ENCODE measurements around the gene EBF3.

EBF3 gene

DNA sequence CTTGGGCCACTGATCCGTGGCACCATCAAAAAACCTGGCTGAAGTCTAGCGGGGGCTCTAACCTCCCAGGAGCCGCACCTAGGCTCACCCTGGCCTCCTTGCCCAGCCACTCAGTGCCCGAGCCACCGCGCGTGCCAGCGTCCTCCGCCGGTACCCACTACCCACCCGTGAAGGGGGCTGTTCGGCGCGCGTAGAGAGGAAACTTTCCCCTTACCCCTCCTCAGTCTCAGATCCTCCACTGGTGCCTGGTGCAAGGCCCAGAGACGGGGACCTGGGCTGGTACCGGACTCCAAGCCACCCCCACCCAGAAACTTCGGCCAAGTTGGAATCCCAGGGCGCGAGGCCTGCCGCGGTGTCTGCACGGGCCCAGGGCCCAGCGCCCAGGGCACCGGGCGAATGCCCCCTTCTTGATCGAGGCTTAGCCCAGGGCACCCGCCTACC, 3.5 kb upstream of the EBF3 start:
- TF ChIP-seq GATA1 (IDR thresholded peaks at IDR 0.05; ENCODE audit: low read depth, low read length) (no peak), POLR2A (IDR thresholded peaks at IDR 0.05; ENCODE audit: low read length) (no peak)
- DNase-seq: no peak

DNA sequence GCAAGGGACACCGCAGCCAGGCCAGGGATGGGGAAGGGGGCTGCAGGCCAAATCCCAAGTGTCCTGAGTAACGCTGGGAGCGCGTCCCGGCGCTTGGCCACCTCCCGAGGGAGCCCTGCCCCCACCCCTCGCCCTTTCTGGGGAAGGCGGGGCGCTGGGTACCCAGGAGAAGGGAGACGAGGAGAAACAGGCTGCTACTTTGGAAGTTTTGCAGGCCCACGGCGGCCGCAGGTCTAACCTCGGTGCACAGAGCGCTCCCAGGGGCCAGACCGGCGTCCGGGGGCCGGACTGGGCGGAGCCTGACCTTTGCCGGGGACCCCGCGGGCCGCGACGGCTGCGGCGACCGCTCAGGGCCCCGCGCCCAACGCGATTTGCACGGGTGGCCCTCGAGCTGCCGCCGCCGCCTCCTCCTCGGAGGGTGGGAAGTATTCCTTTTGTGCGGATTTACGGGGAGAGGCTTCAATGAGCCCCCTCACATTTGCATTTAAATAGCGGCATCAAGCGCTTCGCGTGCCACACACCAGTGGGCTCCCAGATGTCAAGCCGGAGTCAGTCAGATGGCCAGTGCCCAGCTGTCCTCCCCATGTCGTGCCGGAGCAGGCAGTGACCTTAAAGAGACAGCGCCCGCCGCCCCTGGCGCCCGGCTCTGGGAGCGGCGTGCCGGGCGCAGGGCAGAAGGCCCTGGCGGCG, 3.0 kb upstream of the EBF3 start:
- TF ChIP-seq POLR2A (IDR thresholded peaks at IDR 0.05; ENCODE audit: low read length) (no peak), GATA1 (IDR thresholded peaks at IDR 0.05; ENCODE audit: low read depth, low read length) (no peak)
- DNase-seq: no peak

DNA sequence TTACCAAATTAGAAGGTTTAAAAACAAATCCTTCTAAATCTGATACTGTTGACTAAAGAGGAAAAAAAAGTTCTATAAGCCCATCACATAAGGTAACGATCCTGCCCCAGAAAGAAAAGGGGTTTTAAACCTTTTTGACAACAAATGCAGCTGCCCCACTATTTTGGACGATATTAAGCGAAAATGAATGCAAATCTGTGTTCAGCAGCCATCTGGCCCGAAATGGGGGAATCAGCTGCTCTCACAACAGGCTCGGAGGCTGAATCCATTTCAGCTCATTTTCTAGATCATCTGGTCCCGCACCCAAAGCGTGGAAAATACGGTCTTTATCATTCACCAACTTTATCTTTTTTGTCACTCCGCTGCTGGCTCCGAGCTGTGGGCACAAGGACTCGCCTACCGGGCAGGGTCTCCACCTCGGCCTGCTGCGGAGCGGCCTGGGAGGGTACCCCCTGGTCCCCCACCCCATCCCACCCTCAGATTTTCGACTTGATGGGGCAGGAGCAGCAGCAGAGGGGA, 2.4 kb upstream of the EBF3 start:
- TF ChIP-seq POLR2A (IDR thresholded peaks at IDR 0.05; ENCODE audit: low read length): no peak
- TF ChIP-seq GATA1 (IDR thresholded peaks at IDR 0.05; ENCODE audit: low read depth, low read length): no peak
- no peak for DNase-seq

DNA sequence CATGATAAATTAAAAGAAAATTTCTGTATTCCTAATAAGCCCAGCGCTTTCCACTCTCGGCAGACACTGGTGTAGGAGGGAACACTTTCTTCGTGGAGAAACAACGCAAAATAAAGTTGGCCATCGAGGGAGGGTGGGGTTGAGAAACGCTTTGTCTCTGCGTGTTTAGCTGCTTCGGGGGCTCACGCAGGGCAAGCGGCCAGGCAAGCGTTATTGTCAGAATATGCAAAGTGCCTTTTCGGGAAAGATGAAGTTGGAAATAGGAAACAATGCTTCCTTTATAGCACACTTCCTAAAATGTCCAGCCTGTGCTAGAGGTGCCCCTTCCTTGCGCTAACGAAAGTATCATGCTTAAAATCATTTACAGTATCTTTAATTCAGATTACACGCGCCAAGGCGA, 1.9 kb upstream of the EBF3 start:
- DNase-seq: no peak
- TF ChIP-seq GATA1 (IDR thresholded peaks at IDR 0.05; ENCODE audit: low read depth, low read length) (no peak), POLR2A (IDR thresholded peaks at IDR 0.05; ENCODE audit: low read length) (no peak)

DNA sequence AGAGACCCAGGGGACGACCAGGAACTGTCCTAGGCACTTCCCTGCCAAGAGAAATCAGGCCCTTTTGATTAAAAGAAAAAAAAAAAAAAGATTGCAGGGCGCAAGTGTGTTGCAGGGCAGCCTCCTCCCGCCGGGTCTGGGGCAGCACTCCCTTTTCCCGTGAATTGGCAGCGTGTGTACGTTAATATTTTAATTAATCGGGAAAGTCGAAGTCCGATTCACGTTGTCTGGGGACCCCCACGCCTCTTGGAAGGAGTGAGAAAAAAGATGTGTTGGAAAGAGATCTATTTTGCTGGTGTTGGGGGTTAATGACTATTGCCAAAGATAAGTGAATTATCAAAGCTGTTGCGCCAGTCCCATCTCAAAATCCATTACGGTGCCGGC, 1.3 kb upstream of the EBF3 start:
- TF ChIP-seq GATA1 (IDR thresholded peaks at IDR 0.05; ENCODE audit: low read depth, low read length) (no peak), POLR2A (IDR thresholded peaks at IDR 0.05; ENCODE audit: low read length) (no peak)
- DNase-seq: no peak

DNA sequence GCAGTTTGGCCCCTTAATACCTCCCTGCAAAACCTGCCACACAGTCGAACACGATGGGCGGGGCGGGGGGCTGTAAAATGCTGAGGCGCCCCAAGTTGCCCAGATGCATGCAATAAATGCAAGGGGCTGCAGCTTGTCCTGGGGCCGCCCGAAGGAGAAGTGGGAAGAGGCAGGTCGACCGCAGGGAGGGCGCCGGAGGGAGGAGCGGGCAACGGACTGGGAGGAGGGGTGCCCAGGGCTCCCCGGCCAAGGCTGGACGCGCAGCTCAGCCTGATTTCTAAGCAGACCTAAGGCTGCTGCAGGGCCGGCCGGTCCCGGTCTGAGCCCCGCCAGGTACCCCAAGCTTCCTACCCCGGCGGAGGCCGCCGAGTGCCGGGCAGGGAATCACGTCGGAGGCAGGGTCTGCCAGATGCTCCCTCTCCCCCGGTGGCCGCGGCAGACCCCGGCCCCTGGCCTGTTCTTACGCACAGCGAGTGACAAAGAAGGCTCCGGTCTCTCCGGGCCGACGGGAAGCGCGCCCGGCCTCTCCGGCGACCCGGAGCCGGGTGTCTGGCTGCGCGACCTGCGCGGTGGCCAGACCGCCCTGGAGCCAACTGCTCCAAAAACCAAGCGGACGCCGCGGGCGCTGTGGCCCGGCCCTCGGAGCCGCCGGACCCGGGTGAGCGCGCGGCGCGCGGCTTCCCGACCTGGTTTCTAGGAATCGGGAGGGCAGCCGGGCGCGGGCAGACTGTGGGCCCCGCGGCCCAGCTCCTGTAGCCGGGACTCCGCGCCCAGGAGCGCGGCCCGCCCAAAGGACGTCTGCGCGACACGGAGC, 744 bp upstream of the EBF3 start:
- no peak for TF ChIP-seq POLR2A (IDR thresholded peaks at IDR 0.05; ENCODE audit: low read length)
- no peak for TF ChIP-seq GATA1 (IDR thresholded peaks at IDR 0.05; ENCODE audit: low read depth, low read length)
- DNase-seq: no peak

DNA sequence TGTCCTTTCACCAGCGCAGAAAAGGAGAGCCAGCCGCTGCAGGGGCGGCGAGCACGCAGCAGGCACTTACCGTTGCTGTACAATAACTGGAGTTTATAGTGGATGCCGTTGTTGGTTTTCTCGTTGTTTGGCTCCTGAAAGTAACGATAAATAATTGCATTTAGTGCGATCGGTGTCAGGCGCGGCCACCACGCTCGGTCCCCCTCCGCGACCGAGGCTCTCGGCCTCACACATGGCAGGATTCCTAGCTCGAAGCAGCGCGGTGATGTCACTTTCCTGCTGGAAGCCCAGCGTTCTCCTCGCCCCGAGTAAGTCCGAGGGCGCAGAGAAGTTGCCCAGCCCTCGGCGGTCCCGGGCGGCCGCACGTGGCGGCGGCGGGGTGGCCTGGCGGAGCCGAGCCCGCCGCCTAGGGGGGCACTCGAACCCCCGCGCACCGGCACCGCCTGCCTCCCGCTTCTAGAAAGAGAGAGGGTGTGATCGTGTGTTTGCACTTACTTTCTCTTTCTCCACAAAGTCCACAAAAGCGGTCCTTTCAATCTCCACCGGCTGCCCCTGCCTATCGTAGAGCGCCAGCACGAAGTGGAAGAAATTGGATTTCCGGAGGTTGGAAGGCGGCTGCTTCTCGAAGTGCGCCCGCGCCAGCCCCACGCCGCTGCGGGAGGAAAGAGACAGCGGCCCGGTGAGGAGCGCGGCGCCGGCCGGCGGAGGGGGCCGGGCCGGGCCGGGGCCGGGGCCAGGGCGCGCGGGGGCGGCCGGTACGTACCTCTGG, 1.0 kb downstream of the EBF3 start:
- TF ChIP-seq POLR2A (IDR thresholded peaks at IDR 0.05; ENCODE audit: low read length) (no peak), GATA1 (IDR thresholded peaks at IDR 0.05; ENCODE audit: low read depth, low read length) (no peak)
- DNase-seq: no peak

DNA sequence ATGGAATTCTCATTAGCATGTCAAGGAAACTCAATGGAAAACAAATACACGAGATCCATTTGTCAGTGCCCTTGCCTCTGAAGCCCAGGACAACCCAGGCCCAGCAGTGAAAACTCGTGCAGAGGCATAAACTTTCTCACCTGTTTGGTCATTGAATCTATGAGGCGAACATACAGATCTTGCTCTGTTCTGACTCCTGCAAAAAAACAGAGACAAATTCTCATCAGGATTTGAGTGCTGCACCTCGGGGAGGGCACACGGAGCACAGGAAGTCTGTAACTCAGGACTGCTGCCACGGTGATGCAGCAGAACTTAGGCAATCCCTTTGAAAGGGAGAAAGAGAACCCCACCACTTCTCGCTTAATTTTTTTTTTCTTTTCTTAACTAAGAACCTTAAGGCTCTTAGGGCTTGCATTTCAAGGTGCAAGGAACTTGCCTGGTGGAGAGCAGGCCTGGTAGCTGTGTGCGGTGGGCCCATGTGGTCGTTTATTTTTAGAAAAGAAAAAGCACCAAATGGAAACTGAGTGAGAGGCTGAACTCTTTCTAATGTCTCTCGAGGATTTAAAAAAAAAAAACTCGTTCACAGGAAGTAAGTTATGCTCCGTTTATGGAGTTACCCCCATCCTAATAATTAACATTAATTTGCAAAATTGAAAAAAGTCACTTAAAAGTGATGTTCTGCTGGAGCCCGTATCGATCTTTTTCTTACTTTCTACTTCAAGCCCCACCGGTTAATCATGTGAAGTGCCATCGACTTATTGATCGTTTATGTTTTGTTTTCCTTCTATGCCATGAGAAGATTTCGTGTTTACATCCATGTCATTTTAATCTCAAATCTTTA, 1.8 kb downstream of the EBF3 start:
- DNase-seq: no peak

DNA sequence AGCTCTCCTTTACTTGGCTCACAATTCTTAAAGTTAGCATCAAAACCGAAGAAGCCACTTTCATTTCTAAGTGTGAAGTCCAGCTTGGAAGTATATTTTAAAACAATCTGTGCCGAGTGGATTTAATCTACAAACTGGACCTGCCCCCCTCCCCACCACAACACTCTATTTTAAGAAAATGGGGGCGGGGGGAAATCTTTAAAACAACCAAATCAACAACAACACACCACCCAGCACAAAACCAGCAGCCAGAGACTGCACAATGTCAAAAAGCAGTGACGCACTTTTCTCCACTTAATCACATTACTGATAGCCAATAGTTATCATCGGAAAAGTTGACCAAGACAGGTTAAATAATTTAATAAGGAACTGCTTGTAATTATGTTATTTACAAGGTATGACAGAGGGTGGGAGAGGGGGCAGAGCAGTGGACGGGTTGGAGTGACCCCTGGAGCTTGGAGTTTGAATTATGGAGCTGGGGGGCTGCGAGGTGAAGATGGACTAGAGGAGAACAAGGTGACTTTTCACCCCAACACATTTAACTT, 2.8 kb downstream of the EBF3 start:
- TF ChIP-seq GATA1 (IDR thresholded peaks at IDR 0.05; ENCODE audit: low read depth, low read length) (no peak), POLR2A (IDR thresholded peaks at IDR 0.05; ENCODE audit: low read length) (no peak)
- DNase-seq: no peak

More for the DNA sequence above, 1.8 kb downstream of the EBF3 start:
- TF ChIP-seq POLR2A (IDR thresholded peaks at IDR 0.05; ENCODE audit: low read length): no peak

DNA sequence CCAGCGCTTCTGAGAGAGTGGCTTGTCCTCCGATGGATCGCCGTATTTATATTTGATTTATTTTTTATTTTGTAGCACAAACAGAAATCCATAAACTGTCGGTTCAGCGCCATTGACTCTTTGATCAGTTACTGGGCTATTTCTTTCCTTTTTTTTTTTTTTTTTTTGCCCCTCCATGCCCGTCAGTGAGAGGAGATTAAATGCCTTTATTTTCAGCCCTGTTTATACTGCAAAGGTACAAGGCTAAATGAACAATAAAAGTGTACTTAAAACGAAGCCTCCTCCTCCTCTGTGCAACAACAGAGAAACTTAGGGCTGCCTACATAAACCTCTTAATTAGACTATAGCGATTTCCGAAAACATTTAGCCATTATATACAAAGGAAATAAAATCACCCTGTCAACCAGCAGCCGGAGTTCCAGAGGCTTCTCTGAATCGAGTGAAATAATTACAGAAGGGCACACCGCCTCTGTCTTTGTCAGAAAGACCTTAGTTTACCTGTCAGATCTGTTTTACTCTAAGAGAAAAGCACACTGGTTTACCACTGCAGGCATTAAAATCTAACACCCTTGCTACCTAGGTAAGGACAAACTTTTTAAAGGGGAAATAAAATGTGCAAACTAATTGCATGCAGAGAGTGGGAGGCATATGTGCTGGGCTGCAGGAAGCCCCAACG, 3.5 kb downstream of the EBF3 start:
- TF ChIP-seq GATA1 (IDR thresholded peaks at IDR 0.05; ENCODE audit: low read depth, low read length): no peak
- no peak for TF ChIP-seq POLR2A (IDR thresholded peaks at IDR 0.05; ENCODE audit: low read length)
- DNase-seq: no peak

DNA sequence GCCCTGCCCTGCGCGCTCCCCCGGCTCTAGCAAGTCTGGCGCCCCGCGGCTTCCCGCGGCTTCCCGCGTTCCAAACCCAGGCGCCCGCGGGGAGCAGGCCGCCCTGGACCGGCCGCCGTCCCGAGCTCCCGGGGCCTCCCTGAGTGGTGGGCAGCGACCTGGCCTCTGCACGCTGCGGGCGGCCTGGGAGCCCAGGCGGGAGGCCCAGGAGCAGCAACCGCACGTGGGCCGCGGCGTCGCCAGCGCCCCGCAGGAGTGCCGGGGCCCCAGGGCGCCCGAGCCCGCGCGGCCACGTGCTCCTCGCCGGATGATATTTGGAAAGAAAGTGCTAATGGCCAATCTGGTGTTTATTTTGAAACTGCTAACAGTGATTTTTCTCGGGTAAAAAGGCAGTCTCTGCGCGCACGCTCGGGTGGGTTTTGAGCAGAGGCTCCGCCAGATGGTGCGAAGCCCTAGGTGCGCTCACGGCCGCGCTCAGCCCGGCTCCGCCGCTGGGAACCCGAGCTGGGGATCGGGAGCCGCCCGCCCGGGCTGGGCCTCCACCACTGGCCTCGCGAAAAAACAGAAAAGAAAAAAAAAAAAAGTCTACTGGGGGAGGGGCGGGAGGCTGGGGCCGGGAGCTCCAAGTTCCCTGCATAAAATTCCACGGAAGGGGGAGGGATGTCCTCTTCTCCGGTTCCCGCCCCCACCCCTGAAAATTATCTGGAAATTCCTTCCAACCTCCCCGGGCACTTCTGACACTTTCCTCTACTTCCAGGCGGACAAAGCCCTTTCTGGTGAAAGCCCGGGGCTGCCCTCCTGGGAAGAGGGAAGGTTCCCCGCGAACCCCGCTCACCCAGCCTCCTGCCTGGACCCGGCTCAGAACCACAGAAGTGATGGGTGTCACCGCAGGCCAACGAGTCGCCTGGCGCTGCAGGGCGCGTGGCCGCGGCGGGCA, 4.3 kb downstream of the EBF3 start:
- TF ChIP-seq POLR2A (IDR thresholded peaks at IDR 0.05; ENCODE audit: low read length) (no peak), GATA1 (IDR thresholded peaks at IDR 0.05; ENCODE audit: low read depth, low read length) (no peak)
- DNase-seq: no peak
